22Rv1 (cell line): ENCODE measurements around the gene CPNE2.

Experiments used
- ZFX ChIP-seq: fragments of 450-650 bp; IDR thresholded peaks from 2 replicates; pipeline ENCODE4 v1.6.1; 2017; ENCODE audit warnings: antibody characterized with exemption, borderline replicate concordance
- TF ChIP-seq, protein P1 (sequence below): fragments of 450-650 bp; IDR thresholded peaks from 2 replicates; pipeline ENCODE4 v1.5.1; 2017; ENCODE audit warnings: mild to moderate bottlenecking

- TF ChIP-seq, protein P1, sequence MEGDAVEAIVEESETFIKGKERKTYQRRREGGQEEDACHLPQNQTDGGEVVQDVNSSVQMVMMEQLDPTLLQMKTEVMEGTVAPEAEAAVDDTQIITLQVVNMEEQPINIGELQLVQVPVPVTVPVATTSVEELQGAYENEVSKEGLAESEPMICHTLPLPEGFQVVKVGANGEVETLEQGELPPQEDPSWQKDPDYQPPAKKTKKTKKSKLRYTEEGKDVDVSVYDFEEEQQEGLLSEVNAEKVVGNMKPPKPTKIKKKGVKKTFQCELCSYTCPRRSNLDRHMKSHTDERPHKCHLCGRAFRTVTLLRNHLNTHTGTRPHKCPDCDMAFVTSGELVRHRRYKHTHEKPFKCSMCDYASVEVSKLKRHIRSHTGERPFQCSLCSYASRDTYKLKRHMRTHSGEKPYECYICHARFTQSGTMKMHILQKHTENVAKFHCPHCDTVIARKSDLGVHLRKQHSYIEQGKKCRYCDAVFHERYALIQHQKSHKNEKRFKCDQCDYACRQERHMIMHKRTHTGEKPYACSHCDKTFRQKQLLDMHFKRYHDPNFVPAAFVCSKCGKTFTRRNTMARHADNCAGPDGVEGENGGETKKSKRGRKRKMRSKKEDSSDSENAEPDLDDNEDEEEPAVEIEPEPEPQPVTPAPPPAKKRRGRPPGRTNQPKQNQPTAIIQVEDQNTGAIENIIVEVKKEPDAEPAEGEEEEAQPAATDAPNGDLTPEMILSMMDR, result no peak
- no peak for TF ChIP-seq ZFX
Observed at GRCh38 chr16:57053206-57053605, 39.2 kb upstream of the CPNE2 start.
